HG03103 (cell line): ENCODE measurements around the gene TRIM3.

Source experiments
- ATAC-seq: cut with Tn5 transposase; IDR thresholded peaks from one replicate; pipeline ENCODE4 v1.9.1; 2021; ENCODE audit warnings: low read depth; ENCODE audit not compliant: unreplicated experiment

TRIM3 gene

GRCh38 chr11:6481012-6481923 lies 7.5 kb upstream of the TRIM3 start, which contains the start of the genes ARFIP2 and TIMM10B:
Gene ARFIP2 (minus strand): TSS chr11:6481331. CDS start chr11:6480421, 910 bp downstream.
Gene TIMM10B (plus strand): TSS chr11:6481501. CDS start chr11:6481517, 16 bp downstream.
- peak; percentile 99 for ATAC-seq

- ATAC-seq = no peak
These were observed 6.7 kb upstream of the TRIM3 start for GRCh38 chr11:6480299-6480914.

- ATAC-seq = no peak
These were observed 2.8 kb upstream of the TRIM3 start for GRCh38 chr11:6476571-6476970.

GRCh38 chr11:6475936-6476335 lies 2.2 kb upstream of the TRIM3 start:
- ATAC-seq = no peak

GRCh38 chr11:6474806-6475500 lies 1.2 kb upstream of the TRIM3 start:
- no peak for ATAC-seq

GRCh38 chr11:6474413-6474792 lies 662 bp upstream of the TRIM3 start:
- ATAC-seq = no peak

- ATAC-seq = no peak
These were observed 807 bp downstream of the TRIM3 start for GRCh38 chr11:6472934-6473333.

- ATAC-seq = no peak
These were observed 4.1 kb downstream of the TRIM3 start for GRCh38 chr11:6469599-6469998.

- ATAC-seq = peak; percentile 72
These were observed 4.8 kb downstream of the TRIM3 start for GRCh38 chr11:6468712-6469495.

- no peak for ATAC-seq
These were observed 14.7 kb downstream of the TRIM3 start for GRCh38 chr11:6459099-6459450.

- no peak for ATAC-seq
These were observed 15.2 kb downstream of the TRIM3 start for GRCh38 chr11:6458352-6459098.

GRCh38 chr11:6457581-6458320 lies 16.0 kb downstream of the TRIM3 start:
- ATAC-seq = no peak

GRCh38 chr11:6456361-6457073 lies 17.2 kb downstream of the TRIM3 start:
- ATAC-seq = no peak

- no peak for ATAC-seq
These were observed 18.7 kb downstream of the TRIM3 start for GRCh38 chr11:6455070-6455469.

- no peak for ATAC-seq
These were observed 20.6 kb downstream of the TRIM3 start for GRCh38 chr11:6453152-6453551.

GRCh38 chr11:6452219-6452618 lies 21.5 kb downstream of the TRIM3 start:
- ATAC-seq = no peak

GRCh38 chr11:6448574-6448973 lies 25.2 kb downstream of the TRIM3 start:
- no peak for ATAC-seq

- ATAC-seq = peak; percentile 88
These were observed 30.3 kb downstream of the TRIM3 start for GRCh38 chr11:6443269-6444003.
